HCT116 (cell line): ENCODE measurements around the gene CA12. TPM values are rescaled to one million over a fixed set of nuclear protein-coding genes. Genes with fewer than 3 reads are reported as not detected.

ENCODE experiments used
- ATAC-seq: fragments of 200-7000 bp; cut with Tn5 transposase; 2 replicates; pipeline ENCODE4 v1.9.1; 2020; ENCODE audit warnings: mild to moderate bottlenecking, moderate library complexity
- BruUV-seq: library from RNA; stranded (reverse); fragments of 400-500 nt; replicated peaks from 2 replicates; lab custom pipeline; 2021; lab: Mats Ljungman, UMichigan
- CTCF ChIA-PET: fragments of 300-600 bp; sonication (Branson Sonifier 250); formaldehyde crosslinking; loops from one replicate; lab custom pipeline; 2021; ENCODE audit warnings: antibody characterized with exemption; lab: Charles Lee
- POLR2A ChIA-PET: fragments of 300-600, 350-600 bp; sonication (Branson Sonifier 250); formaldehyde crosslinking; loops from one replicate; lab custom pipeline; 2021; ENCODE audit warnings: antibody characterized with exemption; lab: Charles Lee
- RAD21 ChIA-PET, 2 experiments: fragments of 300-600 bp; sonication (Branson Sonifier 250); formaldehyde crosslinking; loops; one replicate each; lab custom pipeline; 2023; ENCODE audit warnings: low total read pairs in 2 of 2; ENCODE audit not compliant: uncharacterized antibody in 2 of 2, unreplicated experiment in 2 of 2, low non-redundant PET in 1 of 2; lab: Charles Lee
- DNase-seq: peaks from one replicate; pipeline ENCODE4 v3.0.0-alpha.2; 2010; ENCODE audit warnings: low read depth, low spot score
- H2AFZ ChIP-seq: fragments of 200-600 bp; shearing (Covaris generic), sonication (generic); 2 replicates; pipeline ENCODE4 v1.6.1; 2017; ENCODE audit warnings: low read depth, mixed run types, mixed read lengths, antibody characterized with exemption, low read length; ENCODE audit not compliant: poor library complexity, severe bottlenecking
- H3K27ac ChIP-seq: 2 replicates; pipeline ENCODE4 v1.5.1; 2012; ENCODE audit warnings: low read depth, low read length
- H3K27me3 ChIP-seq: fragments of 200-600 bp; sonication (generic); 2 replicates; pipeline ENCODE4 v1.6.1; 2016; ENCODE audit warnings: mixed run types, low read length, mixed read lengths; ENCODE audit not compliant: insufficient read depth
- H3K36me3 ChIP-seq, 2 experiments: fragments of 200-500 bp in 1 of 2; fragments of 200-600 bp in 1 of 2; sonication (Bioruptor generic) in 1 of 2; sonication (generic) in 1 of 2; 2 replicates each; pipeline versions ENCODE4 v1.5.1 to v1.6.1; 2014 to 2016; ENCODE audit warnings: low read length in 2 of 2, inconsistent platforms in 1 of 2, mixed read lengths in 1 of 2, mixed run types in 1 of 2; ENCODE audit not compliant: insufficient read depth in 2 of 2, control insufficient read depth in 1 of 2
- H3K4me1 ChIP-seq, 2 experiments: fragments of 200-600 bp in 1 of 2; sonication (generic) in 1 of 2; 2 replicates each; pipeline versions ENCODE4 v1.5.1 to v1.6.1; 2012 to 2017; ENCODE audit warnings: low read length in 2 of 2, inconsistent platforms in 1 of 2, mild to moderate bottlenecking in 1 of 2, mixed read lengths in 1 of 2, mixed run types in 1 of 2, moderate library complexity in 1 of 2; ENCODE audit not compliant: insufficient read depth in 2 of 2, control insufficient read depth in 1 of 2
- H3K4me2 ChIP-seq: fragments of 200-600 bp; sonication (generic); 2 replicates; pipeline ENCODE4 v1.6.1; 2017; ENCODE audit warnings: mixed run types, low read length, mixed read lengths
- H3K4me3 ChIP-seq, 2 experiments: fragments of 200-600 bp in 1 of 2; sonication (generic) in 1 of 2; replicated peaks in 1 of 2; 2 replicates each; pipeline ENCODE4 v1.5.1; 2011 to 2016; ENCODE audit warnings: low read length in 2 of 2, control low read depth in 1 of 2, low read depth in 1 of 2, mild to moderate bottlenecking in 1 of 2, mixed read lengths in 1 of 2, mixed run types in 1 of 2
- H3K79me2 ChIP-seq: fragments of 200-600 bp; sonication (generic); 2 replicates; pipeline ENCODE4 v1.6.1; 2017; ENCODE audit warnings: mild to moderate bottlenecking, mixed run types, low read length, moderate library complexity, mixed read lengths; ENCODE audit not compliant: insufficient read depth
- H3K9ac ChIP-seq: fragments of 200-600 bp; sonication (generic); 2 replicates; pipeline ENCODE4 v1.6.1; 2016; ENCODE audit warnings: low read length, mixed read lengths
- H3K9me2 ChIP-seq: fragments of 200-600 bp; sonication (generic), shearing (Covaris generic); 2 replicates; pipeline ENCODE4 v1.6.1; 2017; ENCODE audit warnings: mixed run types, mild to moderate bottlenecking, moderate library complexity; ENCODE audit not compliant: insufficient read depth
- H3K9me3 ChIP-seq, 2 experiments: fragments of 200-500 bp in 1 of 2; fragments of 200-600 bp in 1 of 2; sonication (Bioruptor generic) in 1 of 2; sonication (generic) in 1 of 2; 2 replicates each; pipeline ENCODE4 v1.6.1; 2014 to 2017; ENCODE audit warnings: low read length in 2 of 2, mixed read lengths in 2 of 2, inconsistent platforms in 1 of 2, low read depth in 1 of 2, mild to moderate bottlenecking in 1 of 2, mixed run types in 1 of 2, moderate library complexity in 1 of 2; ENCODE audit not compliant: control insufficient read depth in 1 of 2, insufficient read depth in 1 of 2
- H4K20me1 ChIP-seq: fragments of 200-600 bp; sonication (generic), shearing (Covaris generic); 2 replicates; pipeline ENCODE4 v1.6.1; 2017; ENCODE audit warnings: mixed run types, mild to moderate bottlenecking, moderate library complexity; ENCODE audit not compliant: insufficient read depth
- CTCF ChIP-seq, 3 experiments: fragments of 200-600 bp in 1 of 3; sonication (generic) in 1 of 3; IDR thresholded peaks in 2 of 3; conservative IDR thresholded peaks in 1 of 3; 2 replicates each; pipeline ENCODE4 v1.5.1; 2012 to 2017; ENCODE audit warnings: low read depth in 2 of 3, low read length in 2 of 3, antibody characterized with exemption in 1 of 3, borderline replicate concordance in 1 of 3, control low read depth in 1 of 3, mild to moderate bottlenecking in 1 of 3, mixed read lengths in 1 of 3, mixed run types in 1 of 3, moderate library complexity in 1 of 3; ENCODE audit not compliant: insufficient read depth in 1 of 3
- ELF1 ChIP-seq: IDR thresholded peaks from 2 replicates; pipeline ENCODE4 v1.6.1; 2012; ENCODE audit warnings: low read depth, borderline replicate concordance
- EZH2 ChIP-seq: fragments of 200-600 bp; sonication (generic); IDR thresholded peaks from 2 replicates; pipeline ENCODE4 v1.6.1; 2017; ENCODE audit warnings: antibody characterized with exemption, mixed run types
- EZH2phosphoT487 ChIP-seq: fragments of 200-600 bp; IDR thresholded peaks from 2 replicates; pipeline ENCODE4 v1.6.1; 2018; ENCODE audit warnings: antibody characterized with exemption, borderline replicate concordance
- FOSL1 ChIP-seq: IDR thresholded peaks from 2 replicates; pipeline ENCODE4 v1.6.1; 2012; ENCODE audit warnings: low read depth
- ZNF274 ChIP-seq: fragments of 200-500 bp; sonication (Bioruptor generic); IDR thresholded peaks from 2 replicates; pipeline ENCODE4 v1.6.1; 2014; ENCODE audit warnings: mild to moderate bottlenecking, low read depth, low read length, inconsistent platforms
- intact Hi-C: fragments of 100-400 bp; cut with micrococcal nuclease; formaldehyde crosslinking; loops from 2 replicates; pipeline ENCODE4 v1.10.0; 2022
- total RNA-seq: library from RNA; stranded (reverse); gene quantifications from one replicate; pipeline ENCODE4 v1.2.1, GENCODE V29; 2021; ENCODE audit not compliant: unreplicated experiment
- TF ChIP-seq, protein P1 (sequence below): IDR thresholded peaks from 2 replicates; pipeline ENCODE4 v1.6.1; 2012
- TF ChIP-seq, protein P2 (sequence below): IDR thresholded peaks from 2 replicates; pipeline ENCODE4 v1.6.1; 2011; ENCODE audit warnings: mild to moderate bottlenecking, low read length, moderate library complexity; ENCODE audit not compliant: insufficient replicate concordance; ENCODE audit errors: extremely low read depth

Gene CA12
- total RNA-seq, 1 experiment from 2014 or later, result 1.8 TPM

DNA sequence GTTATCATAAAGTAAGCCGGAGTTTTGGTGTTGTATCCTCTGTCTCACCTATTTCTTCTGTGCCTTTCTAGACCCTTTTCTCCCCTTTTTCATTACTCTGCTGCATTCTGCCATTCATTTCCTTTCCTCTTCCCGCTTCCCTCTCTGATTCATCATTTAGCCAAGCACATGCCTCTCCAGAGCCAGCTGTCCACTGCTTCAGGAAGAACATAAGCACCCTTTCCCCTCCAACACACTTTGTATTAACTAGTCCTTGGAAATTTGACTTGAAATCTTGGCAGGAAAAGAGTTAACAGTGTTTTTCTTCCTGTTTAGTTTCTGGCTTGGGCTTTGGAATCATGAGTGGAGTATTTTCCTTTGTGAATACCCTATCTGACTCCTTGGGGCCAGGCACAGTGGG lies 94.5 kb downstream of the CA12 start:
- BruUV-seq, result no TSS peak
- TF ChIP-seq CTCF (IDR thresholded peaks at IDR 0.05 in 2 of 3, conservative IDR thresholded peaks at IDR 0.05 in 1 of 3; ENCODE audit: borderline replicate concordance in 1 of 3, insufficient read depth in 1 of 3, low read depth in 2 of 3, low read length in 2 of 3) (no peak), EZH2 (no peak)
- Histone ChIP-seq H3K27ac (no peak overlapping the region), H3K36me3 (no peaks in the 10 kb centered on the region), H3K4me3 (no peak overlapping the region), H3K9ac (no peak overlapping the region), H2AFZ (no peak overlapping the region), H3K27me3 (no peaks in the 10 kb centered on the region), H3K4me1 (peaks cover 0 to 7% of the 10 kb centered on the region in 2 experiments; a peak in 2 of 4 replicates), H4K20me1 (no peaks in the 10 kb centered on the region), H3K79me2 (no peaks in the 10 kb centered on the region), H3K4me2 (no peak overlapping the region), H3K9me3 (no peaks in the 10 kb centered on the region), H3K9me2 (no peaks in the 10 kb centered on the region)
- DNase-seq (no peak), ATAC-seq (no peak)
- CTCF ChIA-PET, result interaction anchor here (3.3 kb wide), 1 partner anchor 115 kb away, joined by 26 read pairs; no protein-coding TSS in a partner anchor
- intact Hi-C loops, result loop anchor here (5.0 kb wide), 1 partner anchor 310 kb away; the partner anchor contains the start of gene FBXL22
- RAD21 ChIA-PET, result no interaction called here
- POLR2A ChIA-PET, result no interaction called here

GRCh38 chr15:63284335-63284734 lies 97.3 kb downstream of the CA12 start:
- Histone ChIP-seq H3K4me1 (no peaks in the 10 kb centered on the region), H3K9me3 (no peaks in the 10 kb centered on the region), H3K9ac (no peak overlapping the region), H3K4me3 (no peak overlapping the region), H3K4me2 (no peak overlapping the region), H3K79me2 (no peaks in the 10 kb centered on the region), H2AFZ (no peak overlapping the region), H4K20me1 (no peaks in the 10 kb centered on the region), H3K27me3 (no peaks in the 10 kb centered on the region), H3K36me3 (no peaks in the 10 kb centered on the region), H3K9me2 (no peaks in the 10 kb centered on the region), H3K27ac (no peak overlapping the region)
- intact Hi-C loops, result no loop called here
- ChIA-PET RAD21 (no interaction called here), POLR2A (no interaction called here), CTCF (no interaction called here)
- TF ChIP-seq, protein P1, sequence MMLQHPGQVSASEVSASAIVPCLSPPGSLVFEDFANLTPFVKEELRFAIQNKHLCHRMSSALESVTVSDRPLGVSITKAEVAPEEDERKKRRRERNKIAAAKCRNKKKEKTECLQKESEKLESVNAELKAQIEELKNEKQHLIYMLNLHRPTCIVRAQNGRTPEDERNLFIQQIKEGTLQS, result no peak
- TF ChIP-seq ELF1 (no peak), EZH2 (no peak), EZH2phosphoT487 (no peak), FOSL1 (no peak), ZNF274 (no peak)
- TF ChIP-seq, protein P2, sequence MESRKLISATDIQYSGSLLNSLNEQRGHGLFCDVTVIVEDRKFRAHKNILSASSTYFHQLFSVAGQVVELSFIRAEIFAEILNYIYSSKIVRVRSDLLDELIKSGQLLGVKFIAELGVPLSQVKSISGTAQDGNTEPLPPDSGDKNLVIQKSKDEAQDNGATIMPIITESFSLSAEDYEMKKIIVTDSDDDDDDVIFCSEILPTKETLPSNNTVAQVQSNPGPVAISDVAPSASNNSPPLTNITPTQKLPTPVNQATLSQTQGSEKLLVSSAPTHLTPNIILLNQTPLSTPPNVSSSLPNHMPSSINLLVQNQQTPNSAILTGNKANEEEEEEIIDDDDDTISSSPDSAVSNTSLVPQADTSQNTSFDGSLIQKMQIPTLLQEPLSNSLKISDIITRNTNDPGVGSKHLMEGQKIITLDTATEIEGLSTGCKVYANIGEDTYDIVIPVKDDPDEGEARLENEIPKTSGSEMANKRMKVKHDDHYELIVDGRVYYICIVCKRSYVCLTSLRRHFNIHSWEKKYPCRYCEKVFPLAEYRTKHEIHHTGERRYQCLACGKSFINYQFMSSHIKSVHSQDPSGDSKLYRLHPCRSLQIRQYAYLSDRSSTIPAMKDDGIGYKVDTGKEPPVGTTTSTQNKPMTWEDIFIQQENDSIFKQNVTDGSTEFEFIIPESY, result no peak
- DNase-seq (no peak), ATAC-seq (no peak)
- BruUV-seq, result no TSS peak
